ENCODE measurements around the gene CDH3. TPM values are rescaled to one million over a fixed set of nuclear protein-coding genes. Genes with fewer than 3 reads are reported as not detected.

CDH3 gene
- total and polyA plus RNA-seq, 10 of the 15 experiments (the other 5 are each of a cell fraction or from before 2014, with no cell fraction given): 0.05 to 0.44 (median 0.12) TPM; not detected in 5

GRCh38 chr16:68608330-68608729 is 36.8 kb upstream of the CDH3 start:
- no peak overlapping the region for H3K27ac ChIP-seq (ENCODE audit: control insufficient read depth, insufficient read depth)
- in situ Hi-C loops (cut with MboI): no loop called here
- WGBS (ENCODE audit: insufficient coverage, insufficient replicate concordance, low lambda C conversion rate, missing lambda C conversion rate): 23% methylated on average over 2 of the region's 2 CpGs
- ChIA-PET RAD21 (ENCODE audit: unreplicated experiment) (no interaction called here), SMC1A (ENCODE audit: uncharacterized antibody, unreplicated experiment) (no interaction called here), CTCF (no interaction called here), POLR2A (no interaction called here)
- H3K9ac ChIP-seq (ENCODE audit: control insufficient read depth, insufficient read depth, low read length): no peak overlapping the region
- no peak for DNase-seq (ENCODE audit: low read depth, low spot score)
- intact Hi-C loops (cut with micrococcal nuclease; ENCODE audit: unreplicated experiment): no loop called here
- no peaks in the 10 kb centered on the region for H3K27me3 ChIP-seq (replicated peaks in 1 of 2; ENCODE audit: control insufficient read depth in 2 of 2, insufficient read depth in 2 of 2, low read length in 1 of 2)
- no peaks in the 10 kb centered on the region for H3K9me3 ChIP-seq (replicated peaks; ENCODE audit: control insufficient read depth, insufficient read depth, low read length)
- FAIRE-seq: no peak
- H3K4me1 ChIP-seq (ENCODE audit: control insufficient read depth, insufficient read depth, low read length): no peaks in the 10 kb centered on the region
- no peaks in the 10 kb centered on the region for H3K36me3 ChIP-seq (ENCODE audit: control insufficient read depth in 2 of 2, insufficient read depth in 2 of 2, low read length in 1 of 2)
- BruUV-seq (replicated peaks): no TSS peak
- no peak overlapping the region for H2AFZ ChIP-seq (ENCODE audit: control insufficient read depth, low read depth, low read length)
- no peak overlapping the region for H3K4me2 ChIP-seq (ENCODE audit: control insufficient read depth, insufficient read depth)
- TF ChIP-seq SUPT20H (IDR thresholded peaks at IDR 0.05; ENCODE audit: borderline replicate concordance, control insufficient read depth, low read depth, low read length) (no peak), TCF12 (IDR thresholded peaks at IDR 0.05; ENCODE audit: low read depth, low read length) (no peak), BACH1 (IDR thresholded peaks at IDR 0.05; ENCODE audit: borderline replicate concordance) (no peak), ZNF384 (IDR thresholded peaks at IDR 0.05; ENCODE audit: borderline replicate concordance, low read depth, low read length) (no peak)
- H4K20me1 ChIP-seq (ENCODE audit: control insufficient read depth, insufficient read depth): no peaks in the 10 kb centered on the region
- H3K79me2 ChIP-seq (ENCODE audit: control insufficient read depth, insufficient read depth, low read length): no peaks in the 10 kb centered on the region
- no peak overlapping the region for H3K4me3 ChIP-seq
- no peak for ATAC-seq

DNA sequence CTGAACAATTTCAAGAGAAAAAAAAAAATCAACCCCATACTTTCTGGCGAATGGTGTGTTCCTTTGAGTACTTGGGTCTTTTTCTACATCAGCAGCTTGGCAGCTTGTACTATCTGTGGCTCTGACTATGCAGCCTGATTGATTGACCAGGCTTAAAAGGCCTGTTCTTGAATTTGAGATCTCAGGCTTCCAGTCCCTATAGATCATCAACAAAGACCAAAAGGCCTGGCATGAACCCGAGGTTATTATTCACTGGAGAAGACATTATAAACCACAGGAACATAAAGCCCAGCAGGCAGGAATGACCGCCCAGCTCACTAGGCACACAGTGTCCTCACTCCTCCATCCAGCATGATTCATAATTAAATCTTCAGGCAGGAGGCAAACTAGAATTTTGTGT is 32.1 kb upstream of the CDH3 start:
- no peaks in the 10 kb centered on the region; the same call in 2 of the 3 replicates for H3K9me3 ChIP-seq (replicated peaks; ENCODE audit: control insufficient read depth, insufficient read depth, low read length)
- no peaks in the 10 kb centered on the region for H3K4me1 ChIP-seq (ENCODE audit: control insufficient read depth, insufficient read depth, low read length)
- ChIA-PET SMC1A (ENCODE audit: uncharacterized antibody, unreplicated experiment) (interaction anchor here (0.8 kb wide), 1 partner anchor 481 kb away, joined by 3 read pairs; no protein-coding TSS in a partner anchor), CTCF (no interaction called here), POLR2A (interaction anchor here (0.6 kb wide), 1 partner anchor 466 kb away, joined by 3 read pairs; no protein-coding TSS in a partner anchor), RAD21 (ENCODE audit: unreplicated experiment) (no interaction called here)
- H3K9ac ChIP-seq (ENCODE audit: control insufficient read depth, insufficient read depth, low read length): no peak overlapping the region
- no peaks in the 10 kb centered on the region; a peak in 1 of 4 replicates for H3K27me3 ChIP-seq (replicated peaks in 1 of 2; ENCODE audit: control insufficient read depth in 2 of 2, insufficient read depth in 2 of 2, low read length in 1 of 2)
- no peak overlapping the region for H2AFZ ChIP-seq (ENCODE audit: control insufficient read depth, low read depth, low read length)
- FAIRE-seq (no peak), DNase-seq (ENCODE audit: low read depth, low spot score) (no peak), ATAC-seq (no peak)
- no peaks in the 10 kb centered on the region for H3K36me3 ChIP-seq (ENCODE audit: control insufficient read depth in 2 of 2, insufficient read depth in 2 of 2, low read length in 1 of 2)
- no peaks in the 10 kb centered on the region for H3K79me2 ChIP-seq (ENCODE audit: control insufficient read depth, insufficient read depth, low read length)
- no peak overlapping the region for H3K27ac ChIP-seq (ENCODE audit: control insufficient read depth, insufficient read depth)
- in situ Hi-C loops (cut with MboI) (no loop called here), intact Hi-C loops (cut with micrococcal nuclease; ENCODE audit: unreplicated experiment) (no loop called here)
- H3K4me2 ChIP-seq (ENCODE audit: control insufficient read depth, insufficient read depth): no peak overlapping the region
- no peaks in the 10 kb centered on the region for H4K20me1 ChIP-seq (ENCODE audit: control insufficient read depth, insufficient read depth)
- no TSS peak for BruUV-seq (replicated peaks)
- 39% methylated on average over 3 of the region's 3 CpGs for WGBS (ENCODE audit: insufficient coverage, insufficient replicate concordance, low lambda C conversion rate, missing lambda C conversion rate)
- no peak overlapping the region for H3K4me3 ChIP-seq
- TF ChIP-seq SMAD5 (IDR thresholded peaks at IDR 0.05; ENCODE audit: low read depth) (no peak), FOS (IDR thresholded peaks at IDR 0.05; ENCODE audit: borderline replicate concordance, extremely low read depth, insufficient read length) (no peak), SRF (IDR thresholded peaks at IDR 0.05; ENCODE audit: low read depth in 2 of 2, low read length in 2 of 2) (no peak), RCOR1 (conservative IDR thresholded peaks at IDR 0.05; ENCODE audit: low read depth, low read length) (no peak), NKRF (conservative IDR thresholded peaks at IDR 0.05) (no peak), FOXM1 (IDR thresholded peaks at IDR 0.05; ENCODE audit: low read depth, low read length) (no peak), PAX8 (IDR thresholded peaks at IDR 0.05) (no peak), MEF2A (IDR thresholded peaks at IDR 0.05; ENCODE audit: insufficient read depth, low read depth, low read length) (no peak)
- TF ChIP-seq, protein P1, sequence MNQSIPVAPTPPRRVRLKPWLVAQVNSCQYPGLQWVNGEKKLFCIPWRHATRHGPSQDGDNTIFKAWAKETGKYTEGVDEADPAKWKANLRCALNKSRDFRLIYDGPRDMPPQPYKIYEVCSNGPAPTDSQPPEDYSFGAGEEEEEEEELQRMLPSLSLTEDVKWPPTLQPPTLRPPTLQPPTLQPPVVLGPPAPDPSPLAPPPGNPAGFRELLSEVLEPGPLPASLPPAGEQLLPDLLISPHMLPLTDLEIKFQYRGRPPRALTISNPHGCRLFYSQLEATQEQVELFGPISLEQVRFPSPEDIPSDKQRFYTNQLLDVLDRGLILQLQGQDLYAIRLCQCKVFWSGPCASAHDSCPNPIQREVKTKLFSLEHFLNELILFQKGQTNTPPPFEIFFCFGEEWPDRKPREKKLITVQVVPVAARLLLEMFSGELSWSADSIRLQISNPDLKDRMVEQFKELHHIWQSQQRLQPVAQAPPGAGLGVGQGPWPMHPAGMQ (IDR thresholded peaks at IDR 0.05; ENCODE audit: borderline replicate concordance): no peak
